GM10266 (cell line): Measurements from ENCODE around the gene NRIP1.

Experiments
- DNase-seq: peaks from one replicate; pipeline ENCODE4 v3.0.0; 2012; ENCODE audit errors: extremely low spot score
- TF ChIP-seq, protein P1 (sequence below): IDR thresholded peaks from 2 replicates; pipeline ENCODE4 v1.5.1; 2012; ENCODE audit warnings: mild to moderate bottlenecking, low read depth; ENCODE audit not compliant: control insufficient read depth, insufficient read depth; ENCODE audit errors: missing control alignments

NRIP1 gene

DNA sequence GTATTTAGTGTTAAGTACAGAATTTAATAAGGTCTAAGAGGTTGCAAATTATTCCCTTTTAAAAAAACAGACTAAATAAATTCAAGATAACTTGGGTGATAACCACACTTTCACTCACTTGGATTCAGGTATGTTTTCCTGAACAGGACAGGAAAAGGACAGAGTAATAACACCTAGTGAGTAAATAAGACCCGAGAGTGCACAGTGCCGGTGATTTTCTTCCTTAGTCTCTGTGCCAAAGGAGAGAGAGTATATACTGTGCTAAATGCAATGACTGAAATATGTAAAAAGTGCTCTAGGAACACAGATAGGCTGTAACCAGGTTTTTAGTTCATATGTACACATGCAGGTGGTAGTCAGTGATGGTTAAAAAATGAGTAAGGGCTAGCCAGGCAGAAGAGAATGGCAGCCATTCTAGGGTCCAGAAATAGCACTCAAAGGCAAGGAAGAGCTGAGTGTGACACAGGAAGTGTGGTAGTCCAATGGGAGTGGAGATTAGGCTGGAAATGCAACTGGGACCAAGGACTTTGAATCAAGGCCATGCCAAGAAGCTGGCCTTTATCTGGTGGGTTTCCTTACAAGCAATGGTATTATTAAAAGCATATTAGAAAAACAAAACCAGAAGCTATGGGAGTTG lies 58.1 kb downstream of the NRIP1 start:
- DNase-seq, result no peak
- TF ChIP-seq, protein P1, sequence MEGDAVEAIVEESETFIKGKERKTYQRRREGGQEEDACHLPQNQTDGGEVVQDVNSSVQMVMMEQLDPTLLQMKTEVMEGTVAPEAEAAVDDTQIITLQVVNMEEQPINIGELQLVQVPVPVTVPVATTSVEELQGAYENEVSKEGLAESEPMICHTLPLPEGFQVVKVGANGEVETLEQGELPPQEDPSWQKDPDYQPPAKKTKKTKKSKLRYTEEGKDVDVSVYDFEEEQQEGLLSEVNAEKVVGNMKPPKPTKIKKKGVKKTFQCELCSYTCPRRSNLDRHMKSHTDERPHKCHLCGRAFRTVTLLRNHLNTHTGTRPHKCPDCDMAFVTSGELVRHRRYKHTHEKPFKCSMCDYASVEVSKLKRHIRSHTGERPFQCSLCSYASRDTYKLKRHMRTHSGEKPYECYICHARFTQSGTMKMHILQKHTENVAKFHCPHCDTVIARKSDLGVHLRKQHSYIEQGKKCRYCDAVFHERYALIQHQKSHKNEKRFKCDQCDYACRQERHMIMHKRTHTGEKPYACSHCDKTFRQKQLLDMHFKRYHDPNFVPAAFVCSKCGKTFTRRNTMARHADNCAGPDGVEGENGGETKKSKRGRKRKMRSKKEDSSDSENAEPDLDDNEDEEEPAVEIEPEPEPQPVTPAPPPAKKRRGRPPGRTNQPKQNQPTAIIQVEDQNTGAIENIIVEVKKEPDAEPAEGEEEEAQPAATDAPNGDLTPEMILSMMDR, result no peak

DNA sequence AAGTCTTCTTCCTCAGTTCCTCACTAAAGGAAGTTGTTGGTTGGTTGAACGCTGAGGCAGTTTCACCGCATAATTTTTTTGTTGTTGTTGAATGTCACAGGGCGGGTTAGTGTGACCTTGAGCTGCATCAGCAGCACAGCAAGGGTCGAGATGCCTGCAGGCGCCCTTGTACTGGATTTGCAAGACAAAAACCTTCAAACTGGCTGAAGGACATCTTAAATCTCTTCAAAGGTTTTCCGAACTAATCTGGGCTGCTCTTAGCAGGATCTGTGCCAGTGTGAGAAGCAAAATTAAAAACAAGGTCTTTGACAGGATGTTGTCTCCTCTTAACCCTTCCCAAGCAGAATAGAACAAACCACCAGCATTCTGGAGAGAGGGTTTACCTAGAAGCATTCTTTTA lies 59.4 kb downstream of the NRIP1 start:
- TF ChIP-seq, protein P1, result no peak
- no peak for DNase-seq

DNA sequence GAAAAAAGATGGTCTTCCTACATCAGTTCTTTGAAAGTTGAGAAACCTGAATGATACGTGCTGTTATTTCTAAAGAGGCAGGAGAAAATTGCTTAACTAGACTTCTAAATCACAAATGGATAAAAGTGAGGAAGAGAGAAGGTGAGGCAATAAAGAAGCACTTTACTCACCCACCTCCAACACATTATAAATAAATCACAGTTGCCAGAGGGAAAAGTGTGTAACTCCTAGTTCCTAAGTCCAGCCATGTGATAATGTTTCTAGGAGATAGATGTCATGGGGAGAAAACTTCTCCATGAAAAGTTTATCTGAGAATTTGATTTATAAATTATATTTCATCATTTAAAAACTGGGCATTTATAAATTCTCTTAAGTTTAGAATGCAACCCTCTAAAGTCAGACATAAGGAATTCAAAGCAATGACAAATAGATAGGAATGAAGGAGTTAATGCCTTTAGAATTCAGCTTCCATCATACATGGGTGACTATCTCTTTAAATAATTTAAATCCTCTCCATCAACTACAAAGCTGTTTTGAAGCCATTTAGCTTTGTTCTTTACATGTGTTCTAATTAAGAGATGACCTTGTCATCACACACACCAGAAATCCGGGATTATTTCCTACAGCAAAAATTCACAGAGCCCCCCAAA lies 60.0 kb downstream of the NRIP1 start:
- TF ChIP-seq, protein P1, result no peak
- DNase-seq, result no peak

DNA sequence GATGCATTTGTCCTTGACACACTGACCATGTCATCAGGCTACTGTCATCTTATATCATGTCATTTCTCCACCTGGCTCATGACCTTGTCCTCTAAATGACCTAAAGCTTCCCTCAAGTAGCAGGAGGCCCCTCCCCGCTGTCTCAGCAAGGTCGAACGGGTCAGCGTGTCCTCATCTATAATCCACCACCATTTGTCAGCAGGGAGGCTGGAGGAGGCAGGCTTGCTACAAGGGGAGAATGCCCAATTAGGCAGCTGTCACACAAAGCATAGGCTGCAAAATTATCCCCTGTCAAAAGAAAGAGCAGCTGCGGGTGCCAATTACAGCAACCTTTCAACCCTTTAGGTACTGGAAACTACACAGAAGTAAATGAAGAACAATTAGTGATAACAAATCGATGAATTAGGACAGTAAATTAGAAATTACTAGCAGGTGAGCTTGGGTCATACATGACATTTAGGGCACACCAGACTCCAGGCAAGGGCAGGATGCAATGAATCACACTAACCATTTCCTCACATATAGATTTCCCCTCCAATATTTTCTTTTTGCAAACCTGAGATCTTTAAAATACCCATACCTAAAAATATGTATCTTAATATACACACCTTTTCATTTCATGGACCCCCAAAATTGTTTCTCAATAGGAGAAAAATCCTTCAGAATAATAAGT lies 61.2 kb downstream of the NRIP1 start:
- TF ChIP-seq, protein P1, result no peak
- no peak for DNase-seq

DNA sequence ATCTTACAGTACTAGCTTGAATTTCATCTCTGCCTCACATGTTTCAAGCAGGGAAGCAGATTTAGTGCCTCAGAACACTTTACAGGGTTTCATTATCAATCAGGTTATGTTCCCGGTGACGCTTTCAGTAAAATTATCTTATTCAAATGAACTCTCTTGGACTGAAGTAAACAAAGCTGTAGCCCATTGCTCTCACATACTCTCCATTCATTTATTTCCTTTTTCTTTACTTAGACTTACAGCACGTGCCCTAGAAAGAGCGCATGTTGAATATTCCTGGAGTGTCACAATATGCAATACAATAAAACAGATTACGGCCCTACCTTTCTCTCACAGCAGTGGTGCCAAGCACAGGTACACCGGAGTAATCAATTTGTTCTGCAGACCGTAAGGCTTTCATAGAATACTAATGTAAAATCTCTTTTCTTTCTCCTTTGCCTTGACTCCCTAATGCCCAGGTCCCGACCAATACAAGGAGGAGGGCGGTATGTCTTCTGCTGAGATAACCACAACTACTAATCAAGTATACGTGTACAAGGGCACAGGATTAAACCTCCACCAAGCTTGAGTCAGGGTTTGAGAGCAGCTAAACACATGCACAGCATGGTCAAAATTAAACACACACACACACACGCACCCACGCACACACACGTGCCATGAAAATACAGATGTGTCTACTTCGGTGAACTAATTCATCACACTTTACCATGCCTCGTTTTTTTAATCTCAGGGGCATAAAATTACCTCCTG lies 62.8 kb downstream of the NRIP1 start:
- DNase-seq, result peak; percentile 35
- TF ChIP-seq, protein P1, result no peak

DNA sequence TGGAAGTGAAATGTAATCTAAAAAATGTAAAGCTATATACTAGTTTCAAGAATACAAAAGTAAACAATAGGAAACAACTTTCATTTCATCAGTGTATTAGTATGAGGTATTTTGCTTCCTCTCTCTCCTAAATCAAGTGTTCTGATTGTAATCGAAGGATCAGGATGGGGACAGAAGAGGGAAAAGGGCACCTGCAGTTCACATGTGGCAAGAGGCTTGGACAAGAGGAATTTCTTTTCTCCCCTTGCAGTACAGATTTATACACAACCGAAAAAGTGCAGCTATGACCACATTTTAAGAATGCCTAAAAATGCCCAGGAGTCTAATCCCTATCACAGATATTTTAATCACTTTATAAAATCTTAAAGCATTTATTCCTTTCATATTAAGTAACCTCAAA lies 63.7 kb downstream of the NRIP1 start:
- DNase-seq, result no peak
- TF ChIP-seq, protein P1, result no peak
